Gastrocnemius medialis (tissue), 4 donors: ENCODE data around the gene YPEL1.
"Not testable (repeated sequence)": the region's sequence is repeated elsewhere in the genome, so short reads cannot be mapped to it uniquely, and the experiment has no call there.

Experiments
- POLR2A ChIP-seq, 2 donors: fragments of 450-650 bp; IDR thresholded peaks; one replicate each; pipeline ENCODE4 v1.6.1; 2017; ENCODE audit warnings: antibody characterized with exemption in 2 of 2, mild to moderate bottlenecking in 2 of 2, moderate library complexity in 2 of 2
- TF ChIP-seq, protein P1 (sequence below), 5 experiments: fragments of 450-650 bp in 3 of 5; fragments of 200-600 bp in 2 of 5; sonication (generic) in 2 of 5; IDR thresholded peaks in 4 of 5; conservative IDR thresholded peaks in 1 of 5; 1 replicate in 4 of 5; 2 replicates in 1 of 5; pipeline ENCODE4 v1.5.1; 2016 to 2019; ENCODE audit warnings: antibody characterized with exemption in 5 of 5, mild to moderate bottlenecking in 3 of 5, moderate library complexity in 3 of 5

DNA sequence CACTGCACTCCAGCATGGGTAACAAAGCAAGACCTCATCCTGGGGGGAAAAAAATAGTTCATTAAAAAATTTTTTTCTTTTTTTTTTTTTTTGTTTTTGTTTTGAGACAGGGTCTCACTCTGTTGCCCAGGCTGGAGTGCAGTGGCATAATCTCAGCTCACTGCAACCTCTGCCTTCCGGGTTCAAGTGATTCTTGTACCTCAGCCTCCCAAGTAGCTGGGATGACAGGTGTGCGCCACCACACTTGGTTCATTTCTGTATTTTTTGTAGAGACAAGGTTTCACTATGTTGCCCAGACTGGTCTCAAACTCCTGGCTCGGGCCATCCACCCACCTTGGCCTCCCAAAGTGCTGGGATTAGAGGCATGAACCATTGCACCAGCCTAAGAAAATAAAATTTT is 11.1 kb downstream of the YPEL1 start:
- TF ChIP-seq, protein P1, sequence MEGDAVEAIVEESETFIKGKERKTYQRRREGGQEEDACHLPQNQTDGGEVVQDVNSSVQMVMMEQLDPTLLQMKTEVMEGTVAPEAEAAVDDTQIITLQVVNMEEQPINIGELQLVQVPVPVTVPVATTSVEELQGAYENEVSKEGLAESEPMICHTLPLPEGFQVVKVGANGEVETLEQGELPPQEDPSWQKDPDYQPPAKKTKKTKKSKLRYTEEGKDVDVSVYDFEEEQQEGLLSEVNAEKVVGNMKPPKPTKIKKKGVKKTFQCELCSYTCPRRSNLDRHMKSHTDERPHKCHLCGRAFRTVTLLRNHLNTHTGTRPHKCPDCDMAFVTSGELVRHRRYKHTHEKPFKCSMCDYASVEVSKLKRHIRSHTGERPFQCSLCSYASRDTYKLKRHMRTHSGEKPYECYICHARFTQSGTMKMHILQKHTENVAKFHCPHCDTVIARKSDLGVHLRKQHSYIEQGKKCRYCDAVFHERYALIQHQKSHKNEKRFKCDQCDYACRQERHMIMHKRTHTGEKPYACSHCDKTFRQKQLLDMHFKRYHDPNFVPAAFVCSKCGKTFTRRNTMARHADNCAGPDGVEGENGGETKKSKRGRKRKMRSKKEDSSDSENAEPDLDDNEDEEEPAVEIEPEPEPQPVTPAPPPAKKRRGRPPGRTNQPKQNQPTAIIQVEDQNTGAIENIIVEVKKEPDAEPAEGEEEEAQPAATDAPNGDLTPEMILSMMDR (IDR thresholded peaks at IDR 0.05 in 4 of 5, conservative IDR thresholded peaks at IDR 0.05 in 1 of 5): not testable (repeated sequence)
- TF ChIP-seq POLR2A (IDR thresholded peaks at IDR 0.05): not testable (repeated sequence)
